GM10248 (cell line): ENCODE results near the gene PLBD2.

Experiments used
- CTCF ChIA-PET: fragments of 300-600 bp; sonication (Branson Sonifier 250); formaldehyde crosslinking; extraction: SDS; loops from one replicate; lab custom pipeline; 2021; ENCODE audit warnings: antibody characterized with exemption; lab: Yijun Ruan, JAX
- POLR2A ChIA-PET: fragments of 350-650 bp; sonication (Branson Sonifier 250); formaldehyde crosslinking; extraction: SDS; loops from one replicate; lab custom pipeline; 2020; ENCODE audit warnings: antibody characterized with exemption; lab: Yijun Ruan, JAX
- DNase-seq: peaks from one replicate; pipeline ENCODE4 v3.0.0; 2012; ENCODE audit errors: extremely low spot score
- TF ChIP-seq, protein P1 (sequence below): IDR thresholded peaks from 2 replicates; pipeline ENCODE4 v1.5.1; 2012; ENCODE audit warnings: mild to moderate bottlenecking, low read depth; ENCODE audit errors: extremely low read depth, missing control alignments, control extremely low read depth

Gene PLBD2

DNA sequence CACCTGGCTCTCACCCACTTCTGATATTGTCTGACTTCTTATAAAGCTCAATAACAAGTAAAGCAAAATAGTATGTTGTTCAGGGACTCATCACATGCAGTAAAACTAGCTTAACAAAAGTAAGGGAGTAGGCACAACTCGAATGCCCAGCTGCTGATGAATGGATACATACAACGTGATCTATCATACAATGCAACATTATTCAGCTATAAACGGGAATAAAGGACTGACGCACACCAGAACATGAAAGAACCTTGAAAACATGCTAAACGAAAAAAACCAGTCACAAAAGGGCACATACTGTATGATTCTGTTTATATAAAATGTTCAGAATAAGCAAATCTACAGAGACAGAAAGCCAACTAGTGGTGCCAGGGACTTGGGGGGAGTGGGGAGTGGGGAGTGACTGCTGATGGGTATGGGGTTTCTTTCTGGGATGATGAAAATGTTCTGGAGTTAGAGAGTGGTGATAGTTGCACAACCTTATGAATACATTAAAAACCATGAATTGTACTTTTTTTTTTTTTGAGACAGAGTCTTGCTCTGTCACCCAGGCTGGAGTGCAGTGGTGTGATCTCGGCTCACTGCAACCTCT lies 11.1 kb downstream of the PLBD2 start:
- DNase-seq, result no peak
- POLR2A ChIA-PET, result no interaction called here
- CTCF ChIA-PET, result no interaction called here
- TF ChIP-seq, protein P1, sequence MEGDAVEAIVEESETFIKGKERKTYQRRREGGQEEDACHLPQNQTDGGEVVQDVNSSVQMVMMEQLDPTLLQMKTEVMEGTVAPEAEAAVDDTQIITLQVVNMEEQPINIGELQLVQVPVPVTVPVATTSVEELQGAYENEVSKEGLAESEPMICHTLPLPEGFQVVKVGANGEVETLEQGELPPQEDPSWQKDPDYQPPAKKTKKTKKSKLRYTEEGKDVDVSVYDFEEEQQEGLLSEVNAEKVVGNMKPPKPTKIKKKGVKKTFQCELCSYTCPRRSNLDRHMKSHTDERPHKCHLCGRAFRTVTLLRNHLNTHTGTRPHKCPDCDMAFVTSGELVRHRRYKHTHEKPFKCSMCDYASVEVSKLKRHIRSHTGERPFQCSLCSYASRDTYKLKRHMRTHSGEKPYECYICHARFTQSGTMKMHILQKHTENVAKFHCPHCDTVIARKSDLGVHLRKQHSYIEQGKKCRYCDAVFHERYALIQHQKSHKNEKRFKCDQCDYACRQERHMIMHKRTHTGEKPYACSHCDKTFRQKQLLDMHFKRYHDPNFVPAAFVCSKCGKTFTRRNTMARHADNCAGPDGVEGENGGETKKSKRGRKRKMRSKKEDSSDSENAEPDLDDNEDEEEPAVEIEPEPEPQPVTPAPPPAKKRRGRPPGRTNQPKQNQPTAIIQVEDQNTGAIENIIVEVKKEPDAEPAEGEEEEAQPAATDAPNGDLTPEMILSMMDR, result no peak

DNA sequence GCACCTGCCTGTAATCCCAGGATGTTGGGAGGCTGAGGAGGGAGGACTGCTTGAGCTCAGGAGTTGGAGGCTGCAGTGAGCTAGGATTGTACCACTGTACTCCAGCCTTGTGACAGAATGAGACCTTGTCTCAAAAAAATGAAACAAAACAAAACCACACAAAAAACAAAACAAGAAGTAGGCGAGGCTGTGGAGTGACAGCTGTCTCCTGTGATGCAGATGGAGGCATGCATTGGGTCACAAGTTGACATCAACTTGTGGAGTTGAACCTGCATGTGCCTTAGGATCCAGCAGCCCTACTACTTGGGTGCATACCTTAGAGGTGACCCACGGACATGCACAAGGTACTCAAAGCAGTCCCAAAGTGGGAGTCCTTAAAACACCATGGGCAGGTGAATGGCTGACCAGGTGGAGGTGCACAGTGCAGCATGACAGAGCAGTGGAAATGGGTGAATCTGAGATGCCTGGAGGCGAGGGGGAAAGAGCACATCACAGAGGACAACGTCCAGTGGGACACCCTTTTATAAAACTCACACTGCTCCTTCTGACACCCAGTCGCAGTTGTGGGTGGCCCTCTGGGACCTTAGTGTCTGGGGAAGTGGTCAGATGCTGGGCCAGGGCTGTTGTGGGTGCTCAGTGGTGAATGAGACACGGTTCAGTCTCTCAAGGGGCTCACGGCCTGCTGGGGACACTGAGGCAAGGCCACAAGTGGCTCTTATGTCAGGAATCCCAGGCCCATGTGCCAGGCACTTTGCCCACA lies 12.7 kb downstream of the PLBD2 start:
- TF ChIP-seq, protein P1, result no peak
- CTCF ChIA-PET, result interaction anchor here (0.8 to 1.0 kb wide), 2 partner anchors 11 kb away, joined by 3 read pairs; no protein-coding TSS in a partner anchor
- DNase-seq, result peak; percentile 29
- POLR2A ChIA-PET, result no interaction called here

DNA sequence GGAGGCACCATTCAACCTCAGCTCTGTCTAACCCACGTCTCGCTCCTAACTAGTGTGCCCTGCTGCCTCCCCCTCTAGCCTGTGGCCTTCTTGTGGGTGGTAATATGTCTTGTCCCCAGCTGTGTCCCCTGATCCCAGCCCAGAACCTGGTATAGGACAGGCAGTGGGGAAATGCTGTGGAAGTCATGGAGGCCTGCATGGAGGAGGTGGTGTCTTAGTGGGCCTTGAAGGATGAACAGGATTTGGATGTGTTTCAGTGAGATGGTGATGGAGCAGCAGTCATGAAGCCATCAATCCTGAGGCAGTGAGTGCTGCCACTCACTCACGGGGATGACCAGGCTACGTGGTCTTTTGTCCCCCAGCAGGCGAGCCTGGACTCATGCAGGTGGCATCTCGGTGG lies 13.4 kb downstream of the PLBD2 start:
- no peak for DNase-seq
- POLR2A ChIA-PET, result no interaction called here
- CTCF ChIA-PET, result no interaction called here
- TF ChIP-seq, protein P1, result no peak

DNA sequence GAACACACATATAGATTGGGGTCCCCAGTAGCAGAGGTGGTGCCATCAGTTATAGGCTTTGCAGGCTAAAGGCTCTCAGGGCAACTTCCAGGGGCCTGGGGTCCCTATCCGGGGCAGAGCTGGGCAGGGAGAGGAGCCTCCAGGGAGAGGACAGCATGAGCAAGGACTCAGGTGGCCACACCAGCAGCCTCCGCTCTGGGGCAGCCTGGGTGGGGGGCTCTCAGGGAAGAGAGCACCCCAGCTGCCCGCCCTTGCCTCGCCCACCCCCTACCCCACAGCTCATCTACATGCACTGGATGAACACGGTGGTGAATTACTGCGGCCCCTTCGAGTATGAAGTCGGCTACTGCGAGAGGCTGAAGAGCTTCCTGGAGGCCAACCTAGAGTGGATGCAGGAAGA lies 14.0 kb downstream of the PLBD2 start:
- POLR2A ChIA-PET, result no interaction called here
- CTCF ChIA-PET, result no interaction called here
- DNase-seq, result no peak
- TF ChIP-seq, protein P1, result no peak

DNA sequence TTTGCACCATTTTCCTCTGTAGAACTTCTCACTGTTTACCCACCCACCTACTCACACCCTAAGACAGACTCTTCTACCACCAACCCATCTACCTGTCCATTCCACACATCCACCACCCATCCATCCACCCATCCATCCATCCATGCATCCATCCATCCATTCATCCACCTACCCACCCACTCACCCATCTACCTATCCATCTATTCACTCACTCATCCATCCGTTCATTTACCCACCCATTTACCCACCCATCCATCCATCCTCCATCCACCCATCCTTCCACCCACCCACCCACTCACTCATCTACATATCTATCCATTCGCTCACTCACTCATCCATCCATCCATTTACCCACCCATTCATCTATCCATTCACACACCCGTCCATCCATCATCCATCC lies 15.1 kb downstream of the PLBD2 start:
- CTCF ChIA-PET, result no interaction called here
- DNase-seq, result no peak
- TF ChIP-seq, protein P1, result no peak
- POLR2A ChIA-PET, result no interaction called here

DNA sequence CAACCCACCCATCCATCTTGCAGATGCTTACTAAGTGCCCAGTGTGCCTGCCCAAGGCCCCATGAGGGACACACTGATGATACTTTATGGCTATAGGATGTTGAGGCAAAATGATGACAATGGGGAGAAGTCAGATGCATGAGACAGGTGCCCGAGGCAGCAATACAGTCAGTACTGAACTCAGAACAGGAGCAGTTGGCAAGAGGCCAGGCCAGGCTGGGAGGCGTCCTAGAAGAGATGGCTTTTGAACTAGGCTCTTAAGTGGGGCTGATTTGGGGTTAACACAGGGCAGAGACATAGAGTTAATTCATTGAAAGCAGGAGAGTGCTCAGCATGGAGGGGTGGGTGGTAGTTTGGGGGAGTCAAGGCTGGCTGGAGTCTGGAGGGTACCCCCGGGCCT lies 15.6 kb downstream of the PLBD2 start:
- TF ChIP-seq, protein P1, result no peak
- no peak for DNase-seq
- POLR2A ChIA-PET, result no interaction called here
- CTCF ChIA-PET, result no interaction called here
